Astrocyte (in vitro differentiated cells and primary cell): ENCODE results near the gene TPD52L2. TPM values are rescaled to one million over a fixed set of nuclear protein-coding genes. Genes with fewer than 3 reads are reported as not detected.

Experiments
- DNase-seq: peaks from one replicate; pipeline ENCODE4 v3.0.0-alpha.2; 2010; ENCODE audit warnings: low read depth
- FAIRE-seq: peaks from 2 replicates; lab custom pipeline; 2011; peaks lifted over from hg19 to GRCh38; lab: Jason Lieb, UNC
- H2AFZ ChIP-seq: 2 replicates; pipeline ENCODE4 v1.6.0; 2012; ENCODE audit warnings: low read depth, low read length, inconsistent platforms
- H3K27ac ChIP-seq: 2 replicates; pipeline ENCODE4 v1.5.1; 2011; ENCODE audit warnings: low read depth, low read length, inconsistent platforms
- H3K27me3 ChIP-seq: 2 replicates; pipeline ENCODE4 v1.6.0; 2011; ENCODE audit warnings: low read length, inconsistent platforms; ENCODE audit not compliant: insufficient read depth
- H3K36me3 ChIP-seq: 2 replicates; pipeline ENCODE4 v1.5.1; 2011; ENCODE audit warnings: low read length, inconsistent platforms; ENCODE audit not compliant: insufficient read depth
- H3K4me1 ChIP-seq: 2 replicates; pipeline ENCODE4 v1.5.1; 2011; ENCODE audit warnings: low read length, inconsistent platforms; ENCODE audit not compliant: insufficient read depth
- H3K4me2 ChIP-seq: 2 replicates; pipeline ENCODE4 v1.6.0; 2012; ENCODE audit warnings: low read length, inconsistent platforms
- H3K4me3 ChIP-seq: 2 replicates; pipeline ENCODE4 v1.5.1; 2011; ENCODE audit warnings: low read depth, mild to moderate bottlenecking, low read length, inconsistent platforms; ENCODE audit not compliant: insufficient read depth
- H3K79me2 ChIP-seq: 2 replicates; pipeline ENCODE4 v1.6.0; 2012; ENCODE audit warnings: mild to moderate bottlenecking, low read length, inconsistent platforms; ENCODE audit not compliant: insufficient read depth
- H3K9ac ChIP-seq: 2 replicates; pipeline ENCODE4 v1.6.0; 2012; ENCODE audit warnings: mild to moderate bottlenecking, low read length, inconsistent platforms
- H3K9me3 ChIP-seq: 2 replicates; pipeline ENCODE4 v1.5.1; 2012; ENCODE audit warnings: low read depth, mild to moderate bottlenecking, low read length, inconsistent platforms; ENCODE audit not compliant: insufficient read depth
- H4K20me1 ChIP-seq: 2 replicates; pipeline ENCODE4 v1.6.0; 2012; ENCODE audit warnings: low read length, inconsistent platforms; ENCODE audit not compliant: insufficient read depth
- H3K27ac Mint-ChIP-seq: one replicate; pipeline ENCODE4 v1.8.0; 2021; ENCODE audit warnings: mild to moderate bottlenecking, mixed read lengths; ENCODE audit not compliant: unreplicated experiment
- H3K27me3 Mint-ChIP-seq: one replicate; pipeline ENCODE4 v1.8.0; 2021; ENCODE audit warnings: low read depth, mixed read lengths; ENCODE audit not compliant: unreplicated experiment
- H3K36me3 Mint-ChIP-seq: one replicate; pipeline ENCODE4 v1.8.0; 2021; ENCODE audit warnings: low read depth, mixed read lengths; ENCODE audit not compliant: unreplicated experiment
- H3K4me1 Mint-ChIP-seq: one replicate; pipeline ENCODE4 v1.8.0; 2021; ENCODE audit warnings: low read depth, mixed read lengths; ENCODE audit not compliant: unreplicated experiment
- H3K4me3 Mint-ChIP-seq: one replicate; pipeline ENCODE4 v1.8.0; 2021; ENCODE audit warnings: mild to moderate bottlenecking, moderate library complexity, mixed read lengths; ENCODE audit not compliant: unreplicated experiment
- H3K9me3 Mint-ChIP-seq: one replicate; pipeline ENCODE4 v1.8.0; 2021; ENCODE audit warnings: mild to moderate bottlenecking, mixed read lengths; ENCODE audit not compliant: unreplicated experiment
- EZH2 ChIP-seq: IDR thresholded peaks from 2 replicates; pipeline ENCODE4 v1.6.1; 2012; ENCODE audit warnings: mild to moderate bottlenecking, low read length, inconsistent platforms; ENCODE audit not compliant: insufficient read depth
- total RNA-seq: library from RNA; stranded (reverse); gene quantifications from 2 replicates; pipeline ENCODE4 v1.2.1, GENCODE V29; 2021
- TF ChIP-seq, protein P1 (sequence below): IDR thresholded peaks from 2 replicates; pipeline ENCODE4 v1.5.1; 2011; ENCODE audit warnings: low read depth, mild to moderate bottlenecking, inconsistent platforms, low read length, moderate library complexity; ENCODE audit not compliant: insufficient read depth

Gene TPD52L2
- total RNA-seq, 1 donor from 2014 or later, result 145 TPM

- no peak for FAIRE-seq
- Mint-ChIP-seq H3K4me3 (no peak overlapping the region), H3K27ac (no peak overlapping the region), H3K27me3 (peaks cover 13% of the 10 kb centered on the region), H3K36me3 (no peaks in the 10 kb centered on the region), H3K4me1 (peaks cover 2% of the 10 kb centered on the region), H3K9me3 (no peaks in the 10 kb centered on the region)
- no peak overlapping the region for H3K27ac ChIP-seq
- no peaks in the 10 kb centered on the region for H3K9me3 ChIP-seq
- DNase-seq, result no peak
- no peaks in the 10 kb centered on the region for H3K36me3 ChIP-seq
- no peaks in the 10 kb centered on the region for H4K20me1 ChIP-seq
- no peak for TF ChIP-seq EZH2
- TF ChIP-seq, protein P1, sequence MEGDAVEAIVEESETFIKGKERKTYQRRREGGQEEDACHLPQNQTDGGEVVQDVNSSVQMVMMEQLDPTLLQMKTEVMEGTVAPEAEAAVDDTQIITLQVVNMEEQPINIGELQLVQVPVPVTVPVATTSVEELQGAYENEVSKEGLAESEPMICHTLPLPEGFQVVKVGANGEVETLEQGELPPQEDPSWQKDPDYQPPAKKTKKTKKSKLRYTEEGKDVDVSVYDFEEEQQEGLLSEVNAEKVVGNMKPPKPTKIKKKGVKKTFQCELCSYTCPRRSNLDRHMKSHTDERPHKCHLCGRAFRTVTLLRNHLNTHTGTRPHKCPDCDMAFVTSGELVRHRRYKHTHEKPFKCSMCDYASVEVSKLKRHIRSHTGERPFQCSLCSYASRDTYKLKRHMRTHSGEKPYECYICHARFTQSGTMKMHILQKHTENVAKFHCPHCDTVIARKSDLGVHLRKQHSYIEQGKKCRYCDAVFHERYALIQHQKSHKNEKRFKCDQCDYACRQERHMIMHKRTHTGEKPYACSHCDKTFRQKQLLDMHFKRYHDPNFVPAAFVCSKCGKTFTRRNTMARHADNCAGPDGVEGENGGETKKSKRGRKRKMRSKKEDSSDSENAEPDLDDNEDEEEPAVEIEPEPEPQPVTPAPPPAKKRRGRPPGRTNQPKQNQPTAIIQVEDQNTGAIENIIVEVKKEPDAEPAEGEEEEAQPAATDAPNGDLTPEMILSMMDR, result no peak
- no peaks in the 10 kb centered on the region for H3K27me3 ChIP-seq
- H3K4me1 ChIP-seq, result peaks cover 2% of the 10 kb centered on the region
- no peak overlapping the region for H2AFZ ChIP-seq
- H3K4me3 ChIP-seq, result no peak overlapping the region
- no peaks in the 10 kb centered on the region for H3K79me2 ChIP-seq
- H3K9ac ChIP-seq, result no peak overlapping the region
- H3K4me2 ChIP-seq, result no peak overlapping the region
Measured at GRCh38 chr20:63840405-63840828, 24.7 kb upstream of the TPD52L2 start.

GRCh38 chr20:63842258-63842657, 22.8 kb upstream of the TPD52L2 start:
- H3K27ac ChIP-seq, result no peak overlapping the region
- no peak overlapping the region for H3K4me2 ChIP-seq
- H3K9ac ChIP-seq, result no peak overlapping the region
- peaks cover 13% of the 10 kb centered on the region for H3K4me1 ChIP-seq
- no peaks in the 10 kb centered on the region for H3K9me3 Mint-ChIP-seq
- DNase-seq (no peak), FAIRE-seq (no peak)
- H3K36me3 Mint-ChIP-seq, result no peaks in the 10 kb centered on the region
- no peaks in the 10 kb centered on the region for H3K79me2 ChIP-seq
- H3K4me1 Mint-ChIP-seq, result peaks cover 2% of the 10 kb centered on the region
- no peak overlapping the region for H2AFZ ChIP-seq
- no peak overlapping the region for H3K4me3 Mint-ChIP-seq
- H3K27me3 Mint-ChIP-seq, result peaks cover 13% of the 10 kb centered on the region
- H3K36me3 ChIP-seq, result no peaks in the 10 kb centered on the region
- TF ChIP-seq, protein P1, result no peak
- TF ChIP-seq EZH2, result no peak
- no peaks in the 10 kb centered on the region for H3K9me3 ChIP-seq
- no peak overlapping the region for H3K4me3 ChIP-seq
- H4K20me1 ChIP-seq, result no peaks in the 10 kb centered on the region
- no peak overlapping the region for H3K27ac Mint-ChIP-seq
- H3K27me3 ChIP-seq, result no peaks in the 10 kb centered on the region

- H3K4me1 ChIP-seq, result peaks cover 20% of the 10 kb centered on the region
- Mint-ChIP-seq H3K4me3 (no peak overlapping the region), H3K27me3 (peaks cover 13% of the 10 kb centered on the region), H3K9me3 (no peaks in the 10 kb centered on the region), H3K27ac (no peak overlapping the region), H3K36me3 (no peaks in the 10 kb centered on the region), H3K4me1 (peaks cover 2% of the 10 kb centered on the region)
- no peak overlapping the region for H3K27ac ChIP-seq
- H3K9me3 ChIP-seq, result no peaks in the 10 kb centered on the region
- no peak for FAIRE-seq
- no peak overlapping the region for H3K4me2 ChIP-seq
- no peak for DNase-seq
- no peaks in the 10 kb centered on the region for H4K20me1 ChIP-seq
- H3K36me3 ChIP-seq, result no peaks in the 10 kb centered on the region
- H3K4me3 ChIP-seq, result no peak overlapping the region
- H3K27me3 ChIP-seq, result no peaks in the 10 kb centered on the region
- H3K79me2 ChIP-seq, result no peaks in the 10 kb centered on the region
- no peak overlapping the region for H2AFZ ChIP-seq
- no peak overlapping the region for H3K9ac ChIP-seq
- no peak for TF ChIP-seq EZH2
- TF ChIP-seq, protein P1, result no peak
Measured at GRCh38 chr20:63843222-63843621, 21.8 kb upstream of the TPD52L2 start.
